ENCODE measurements around the gene ADAMTS12. TPM values are rescaled to one million over a fixed set of nuclear protein-coding genes. Genes with fewer than 3 reads are reported as not detected.

ADAMTS12 gene
- total RNA-seq, 3 donors from 2014 or later: 4.4 to 17.4 (median 15.0) TPM

DNA sequence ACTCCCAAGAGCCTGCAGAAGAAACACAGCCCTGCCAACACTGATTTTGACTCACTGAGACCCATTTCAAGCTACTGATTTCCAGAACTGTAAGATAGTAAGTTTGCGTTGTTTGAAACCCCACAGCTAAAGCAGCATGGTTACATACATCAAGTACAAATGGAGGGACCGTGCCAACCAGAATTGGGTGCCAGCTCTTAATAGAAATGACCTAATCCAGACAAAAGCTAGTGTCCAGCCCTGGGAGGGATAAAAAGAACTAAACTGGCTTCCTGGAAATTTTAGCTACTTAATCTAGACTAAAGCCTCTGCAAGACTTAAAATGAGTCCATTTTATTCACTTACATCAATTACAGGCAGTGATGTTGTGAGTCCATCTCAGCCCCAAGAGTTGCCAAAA is 122.6 kb downstream of the ADAMTS12 start:
- Histone ChIP-seq H3K4me1 (peaks cover 0 to 4% of the 10 kb centered on the region in 2 donors), H3K27me3 (no peaks in the 10 kb centered on the region), H3K4me3 (no peak overlapping the region), H3K9me3 (no peaks in the 10 kb centered on the region), H3K27ac (no peak overlapping the region), H3K36me3 (no peaks in the 10 kb centered on the region)
- intact Hi-C loops (cut with DNase I; ENCODE audit: low total_unique reads): no loop called here
- DNase-seq (ENCODE audit: low spot score in 2 of 2): no peak
- TF ChIP-seq, protein P1, sequence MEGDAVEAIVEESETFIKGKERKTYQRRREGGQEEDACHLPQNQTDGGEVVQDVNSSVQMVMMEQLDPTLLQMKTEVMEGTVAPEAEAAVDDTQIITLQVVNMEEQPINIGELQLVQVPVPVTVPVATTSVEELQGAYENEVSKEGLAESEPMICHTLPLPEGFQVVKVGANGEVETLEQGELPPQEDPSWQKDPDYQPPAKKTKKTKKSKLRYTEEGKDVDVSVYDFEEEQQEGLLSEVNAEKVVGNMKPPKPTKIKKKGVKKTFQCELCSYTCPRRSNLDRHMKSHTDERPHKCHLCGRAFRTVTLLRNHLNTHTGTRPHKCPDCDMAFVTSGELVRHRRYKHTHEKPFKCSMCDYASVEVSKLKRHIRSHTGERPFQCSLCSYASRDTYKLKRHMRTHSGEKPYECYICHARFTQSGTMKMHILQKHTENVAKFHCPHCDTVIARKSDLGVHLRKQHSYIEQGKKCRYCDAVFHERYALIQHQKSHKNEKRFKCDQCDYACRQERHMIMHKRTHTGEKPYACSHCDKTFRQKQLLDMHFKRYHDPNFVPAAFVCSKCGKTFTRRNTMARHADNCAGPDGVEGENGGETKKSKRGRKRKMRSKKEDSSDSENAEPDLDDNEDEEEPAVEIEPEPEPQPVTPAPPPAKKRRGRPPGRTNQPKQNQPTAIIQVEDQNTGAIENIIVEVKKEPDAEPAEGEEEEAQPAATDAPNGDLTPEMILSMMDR (IDR thresholded peaks at IDR 0.05): no peak
- TF ChIP-seq POLR2A (IDR thresholded peaks at IDR 0.05): no peak
- no peak for TF ChIP-seq POLR2AphosphoS5 (IDR thresholded peaks at IDR 0.05)

DNA sequence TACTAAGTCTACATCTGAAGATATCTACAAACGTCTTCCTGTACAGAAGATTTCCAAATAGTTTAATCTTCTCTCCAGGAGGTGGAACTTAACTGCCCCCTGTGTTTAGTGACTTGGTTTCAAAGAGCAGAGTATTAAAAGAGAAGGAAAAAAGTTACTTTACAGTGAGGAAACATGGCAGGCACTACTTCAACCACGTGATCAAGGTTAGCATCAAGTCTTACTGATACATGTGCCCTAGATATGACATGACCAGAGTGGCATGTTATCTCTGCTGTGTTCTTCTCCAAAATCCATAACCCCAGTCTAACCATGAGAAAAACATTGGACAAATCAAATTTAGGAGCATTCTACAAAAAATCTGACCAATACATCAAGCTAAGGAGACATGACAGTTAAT is 125.8 kb downstream of the ADAMTS12 start:
- no peak for DNase-seq (ENCODE audit: low spot score in 2 of 2)
- Histone ChIP-seq H3K27me3 (no peaks in the 10 kb centered on the region), H3K9me3 (no peaks in the 10 kb centered on the region), H3K4me3 (no peak overlapping the region), H3K27ac (no peak overlapping the region), H3K36me3 (no peaks in the 10 kb centered on the region), H3K4me1 (no peaks in the 10 kb centered on the region)
- TF ChIP-seq, protein P1 (IDR thresholded peaks at IDR 0.05): no peak
- TF ChIP-seq POLR2AphosphoS5 (IDR thresholded peaks at IDR 0.05): no peak
- TF ChIP-seq POLR2A (IDR thresholded peaks at IDR 0.05): no peak
- intact Hi-C loops (cut with DNase I; ENCODE audit: low total_unique reads): no loop called here

DNA sequence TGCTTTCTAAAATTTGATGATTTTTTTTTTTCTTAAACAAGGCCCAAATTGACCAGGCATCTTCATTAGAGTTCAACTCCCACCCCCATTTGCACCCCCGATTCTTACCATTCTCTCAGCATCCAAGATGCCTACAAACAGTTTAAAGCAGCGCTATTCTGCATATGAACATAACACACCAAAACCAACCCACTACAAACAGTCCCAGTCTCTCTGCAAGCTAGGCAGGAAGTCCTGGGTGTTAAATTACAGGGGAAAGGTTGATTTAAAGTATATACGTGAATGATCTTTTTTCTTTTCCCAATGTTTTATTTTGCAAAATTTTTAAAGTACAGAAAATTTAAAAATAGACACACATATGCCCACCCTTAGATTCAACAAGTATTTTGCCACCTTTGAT is 127.0 kb downstream of the ADAMTS12 start:
- no peaks in the 10 kb centered on the region for H3K9me3 ChIP-seq
- intact Hi-C loops (cut with DNase I; ENCODE audit: low total_unique reads): no loop called here
- H3K27me3 ChIP-seq: no peaks in the 10 kb centered on the region
- H3K4me3 ChIP-seq: no peak overlapping the region
- no peaks in the 10 kb centered on the region for H3K4me1 ChIP-seq
- no peak for TF ChIP-seq POLR2AphosphoS5 (IDR thresholded peaks at IDR 0.05)
- no peak for DNase-seq (ENCODE audit: low spot score in 2 of 2)
- no peaks in the 10 kb centered on the region for H3K36me3 ChIP-seq
- no peak overlapping the region for H3K27ac ChIP-seq

DNA sequence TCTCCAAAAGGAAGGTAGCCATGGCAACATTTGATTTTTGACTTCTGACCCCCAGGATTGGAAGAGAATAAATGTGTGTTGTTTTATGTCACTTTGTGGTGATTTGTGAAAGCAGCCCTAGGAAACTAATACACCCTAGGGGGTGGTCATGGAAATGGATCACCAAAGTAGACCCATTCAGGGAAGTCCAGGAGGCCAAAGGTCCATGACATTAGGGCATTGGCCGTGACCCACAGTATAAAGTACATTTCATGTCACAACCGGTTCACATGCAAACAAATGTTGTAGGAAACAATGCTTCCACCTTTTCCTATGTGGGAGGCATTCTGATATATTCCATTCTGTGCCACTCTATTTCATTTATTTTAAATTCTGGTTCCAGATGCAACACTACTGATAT is 128.4 kb downstream of the ADAMTS12 start:
- H3K27me3 ChIP-seq: no peaks in the 10 kb centered on the region
- no peak overlapping the region for H3K4me3 ChIP-seq
- H3K4me1 ChIP-seq: no peaks in the 10 kb centered on the region
- no peaks in the 10 kb centered on the region for H3K36me3 ChIP-seq
- no peak overlapping the region for H3K27ac ChIP-seq
- TF ChIP-seq POLR2A (IDR thresholded peaks at IDR 0.05) (no peak), POLR2AphosphoS5 (IDR thresholded peaks at IDR 0.05) (no peak)
- TF ChIP-seq, protein P1 (IDR thresholded peaks at IDR 0.05): no peak
- no peaks in the 10 kb centered on the region for H3K9me3 ChIP-seq
- intact Hi-C loops (cut with DNase I; ENCODE audit: low total_unique reads): no loop called here
- no peak for DNase-seq (ENCODE audit: low spot score in 2 of 2)

DNA sequence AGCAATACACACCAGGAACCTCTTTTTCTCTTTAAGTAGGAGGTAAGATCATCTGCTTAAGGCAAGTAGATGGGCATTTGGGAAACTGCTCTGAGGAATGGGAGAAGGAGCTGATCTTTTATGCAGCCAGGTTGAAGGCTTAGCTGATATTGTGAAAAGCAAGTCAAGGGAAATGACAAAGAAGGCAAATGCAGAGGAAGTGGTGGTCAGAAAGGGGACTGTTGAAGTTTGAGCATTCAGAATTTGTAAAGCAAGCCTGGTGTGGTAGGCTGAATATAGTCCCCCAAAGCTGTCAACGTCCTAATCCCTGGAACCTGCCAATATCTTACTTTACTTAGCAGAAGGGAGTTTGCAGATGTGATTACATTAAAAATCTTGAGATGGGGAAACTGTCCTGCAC is 128.9 kb downstream of the ADAMTS12 start:
- intact Hi-C loops (cut with DNase I; ENCODE audit: low total_unique reads): no loop called here
- Histone ChIP-seq H3K4me1 (no peaks in the 10 kb centered on the region), H3K36me3 (no peaks in the 10 kb centered on the region), H3K9me3 (no peaks in the 10 kb centered on the region), H3K27ac (no peak overlapping the region), H3K4me3 (no peak overlapping the region), H3K27me3 (no peaks in the 10 kb centered on the region)
- TF ChIP-seq POLR2AphosphoS5 (IDR thresholded peaks at IDR 0.05): no peak
- no peak for TF ChIP-seq POLR2A (IDR thresholded peaks at IDR 0.05)
- TF ChIP-seq, protein P1 (IDR thresholded peaks at IDR 0.05): no peak
- no peak for DNase-seq (ENCODE audit: low spot score in 2 of 2)

DNA sequence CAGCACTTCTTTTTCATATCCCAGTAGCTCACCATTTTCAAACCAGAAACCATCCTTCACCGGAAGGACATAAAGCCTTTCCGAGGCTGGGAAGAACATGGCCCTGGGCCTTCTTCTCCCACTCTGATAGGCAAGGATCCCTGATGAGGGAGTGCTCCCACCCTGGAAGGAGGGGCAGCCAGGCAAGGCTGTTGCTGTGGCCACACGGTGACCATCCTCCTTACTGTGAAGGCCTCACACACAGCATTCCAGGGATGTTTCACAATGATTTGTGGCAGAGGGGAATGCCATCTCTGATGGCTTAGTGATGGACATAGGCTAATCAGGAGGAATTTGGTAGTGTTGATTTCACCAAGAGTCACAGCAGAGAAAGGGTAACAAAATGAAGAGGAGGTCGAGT is 130.7 kb downstream of the ADAMTS12 start:
- Histone ChIP-seq H3K36me3 (no peaks in the 10 kb centered on the region), H3K27ac (no peak overlapping the region), H3K9me3 (no peaks in the 10 kb centered on the region), H3K27me3 (no peaks in the 10 kb centered on the region), H3K4me3 (no peak overlapping the region), H3K4me1 (no peaks in the 10 kb centered on the region)
- intact Hi-C loops (cut with DNase I; ENCODE audit: low total_unique reads): no loop called here
- no peak for DNase-seq (ENCODE audit: low spot score in 2 of 2)
- TF ChIP-seq, protein P1 (IDR thresholded peaks at IDR 0.05): no peak
- TF ChIP-seq POLR2AphosphoS5 (IDR thresholded peaks at IDR 0.05): no peak
- TF ChIP-seq POLR2A (IDR thresholded peaks at IDR 0.05): no peak
